SK-N-SH (cell line): ENCODE results near the gene PCSK9.

Experiments
- CTCF ChIP-seq: fragments of 200-600 bp; sonication (generic); IDR thresholded peaks from 2 replicates; pipeline ENCODE4 v1.6.1; 2017; ENCODE audit warnings: antibody characterized with exemption, mild to moderate bottlenecking, moderate library complexity
- FOSL2 ChIP-seq: IDR thresholded peaks from 2 replicates; pipeline ENCODE4 v1.4.0; 2012; ENCODE audit warnings: low read depth, mild to moderate bottlenecking, moderate library complexity, borderline replicate concordance
- FOXM1 ChIP-seq: IDR thresholded peaks from 2 replicates; pipeline ENCODE4 v1.4.0; 2012; ENCODE audit warnings: low read depth, mild to moderate bottlenecking
- POLR2AphosphoS5 ChIP-seq: IDR thresholded peaks from 2 replicates; pipeline ENCODE4 v1.6.1; 2012; ENCODE audit warnings: low read depth, low read length
- RAD21 ChIP-seq: IDR thresholded peaks from 2 replicates; pipeline ENCODE4 v1.6.1; 2012; ENCODE audit warnings: mild to moderate bottlenecking, low read length
- SMC3 ChIP-seq: IDR thresholded peaks from 2 replicates; pipeline ENCODE4 v1.6.1; 2012; ENCODE audit warnings: low read depth, low read length, improper control_type of control experiment

GRCh38 chr1:55057956-55058298 is 18.6 kb downstream of the PCSK9 start:
- no peak for TF ChIP-seq CTCF
- no peak for TF ChIP-seq SMC3
- TF ChIP-seq FOSL2: no peak
- TF ChIP-seq POLR2AphosphoS5: no peak
- TF ChIP-seq FOXM1: no peak
- no peak for TF ChIP-seq RAD21
